Measurements from ENCODE around the gene ZFAND2A. TPM values are rescaled to one million over a fixed set of nuclear protein-coding genes. Genes with fewer than 3 reads are reported as not detected.
"Not testable (repeated sequence)": the region's sequence is repeated elsewhere in the genome, so short reads cannot be mapped to it uniquely, and the experiment has no call there.

Gene ZFAND2A
- total and polyA plus RNA-seq, 4 donors, result 17.3 to 44.3 (median 30.0) TPM

GRCh38 chr7:1156782-1157535 is 3.0 kb downstream of the ZFAND2A start:
- H3K27ac ChIP-seq (ENCODE audit: low read depth in 1 of 2, low read length in 1 of 2), result no peak overlapping the region
- H3K4me3 ChIP-seq, result no peak overlapping the region
- ATAC-seq (ENCODE audit: insufficient read depth, low FRiP score) (no peak), DNase-seq (no peak)
- no peak for TF ChIP-seq CTCF (IDR thresholded peaks at IDR 0.05; ENCODE audit: control extremely low read depth, extremely low read depth)
- 53 to 63% methylated on average over 10 of the region's 10 CpGs for WGBS, 2 donors
- H3K27me3 ChIP-seq (ENCODE audit: control insufficient read depth in 3 of 3, insufficient read depth in 3 of 3, low read length in 2 of 3), result no peaks in the 10 kb centered on the region
- H3K36me3 ChIP-seq (ENCODE audit: control insufficient read depth in 4 of 4, insufficient read depth in 4 of 4, low read length in 4 of 4), result peaks cover 15 to 45% (median 24%) of the 10 kb centered on the region in 4 donors
- H3K4me1 ChIP-seq (ENCODE audit: control insufficient read depth in 5 of 5, insufficient read depth in 5 of 5, low read length in 5 of 5), result peaks cover 3 to 18% (median 9%) of the 10 kb centered on the region in 5 donors
- no peaks in the 10 kb centered on the region for H3K9me3 ChIP-seq (ENCODE audit: control insufficient read depth in 4 of 4, insufficient read depth in 3 of 4, low read length in 3 of 4)
- no peak overlapping the region for H3K9ac ChIP-seq (ENCODE audit: insufficient read depth in 1 of 2, low read length in 2 of 2)

- peaks cover 15 to 53% (median 27%) of the 10 kb centered on the region in 4 donors for H3K36me3 ChIP-seq (ENCODE audit: control insufficient read depth in 4 of 4, insufficient read depth in 4 of 4, low read length in 4 of 4)
- DNase-seq; H3K27ac ChIP-seq (ENCODE audit: low read depth in 1 of 2, low read length in 1 of 2); H3K9ac ChIP-seq (ENCODE audit: insufficient read depth in 1 of 2, low read length in 2 of 2); H3K27me3 ChIP-seq (ENCODE audit: control insufficient read depth in 3 of 3, insufficient read depth in 3 of 3, low read length in 2 of 3); H3K9me3 ChIP-seq (ENCODE audit: control insufficient read depth in 4 of 4, insufficient read depth in 3 of 4, low read length in 3 of 4); ATAC-seq (ENCODE audit: insufficient read depth, low FRiP score); H3K4me3 ChIP-seq: not testable (repeated sequence)
- WGBS, 2 donors, result 89 to 91% methylated on average over 20 to 24 of the region's 33 CpGs
- peaks cover 3 to 16% (median 8%) of the 10 kb centered on the region in 5 donors for H3K4me1 ChIP-seq (ENCODE audit: control insufficient read depth in 5 of 5, insufficient read depth in 5 of 5, low read length in 5 of 5)
These were observed 3.9 kb downstream of the ZFAND2A start for GRCh38 chr7:1155818-1156781.

- peaks cover 20 to 64% (median 27%) of the 10 kb centered on the region in 4 donors for H3K36me3 ChIP-seq (ENCODE audit: control insufficient read depth in 4 of 4, insufficient read depth in 4 of 4, low read length in 4 of 4)
- no peaks in the 10 kb centered on the region for H3K9me3 ChIP-seq (ENCODE audit: control insufficient read depth in 4 of 4, insufficient read depth in 3 of 4, low read length in 3 of 4)
- no peaks in the 10 kb centered on the region for H3K27me3 ChIP-seq (ENCODE audit: control insufficient read depth in 3 of 3, insufficient read depth in 3 of 3, low read length in 2 of 3)
- H3K4me3 ChIP-seq, result no peak overlapping the region
- no peak overlapping the region for H3K9ac ChIP-seq (ENCODE audit: insufficient read depth in 1 of 2, low read length in 2 of 2)
- ATAC-seq (ENCODE audit: insufficient read depth, low FRiP score) (no peak), DNase-seq (no peak)
- WGBS, 2 donors, result 77 to 92% methylated on average over 11 of the region's 11 CpGs
- TF ChIP-seq CTCF (IDR thresholded peaks at IDR 0.05; ENCODE audit: control extremely low read depth, extremely low read depth), result no peak
- H3K27ac ChIP-seq (ENCODE audit: low read depth in 1 of 2, low read length in 1 of 2), result no peak overlapping the region
- peaks cover 3 to 11% (median 8%) of the 10 kb centered on the region in 5 donors for H3K4me1 ChIP-seq (ENCODE audit: control insufficient read depth in 5 of 5, insufficient read depth in 5 of 5, low read length in 5 of 5)
These were observed 5.7 kb downstream of the ZFAND2A start for GRCh38 chr7:1154172-1154739.

Measured in lung (tissue), 12 donors.